Testis (tissue), 2 donors: ENCODE data around the gene NAGPA.

ENCODE experiments used
- CTCF ChIP-seq, 3 experiments: fragments of 450-650 bp in 2 of 3; fragments of 200-600 bp in 1 of 3; sonication (generic) in 1 of 3; IDR thresholded peaks; one replicate each; pipeline ENCODE4 v1.5.1; 2016 to 2019; ENCODE audit warnings: antibody characterized with exemption in 3 of 3, mild to moderate bottlenecking in 2 of 3, moderate library complexity in 1 of 3
- POLR2A ChIP-seq: fragments of 450-650 bp; IDR thresholded peaks from one replicate; pipeline ENCODE4 v1.6.1; 2017; ENCODE audit warnings: antibody characterized with exemption, mild to moderate bottlenecking, moderate library complexity

GRCh38 chr16:5025171-5025632, 8.5 kb downstream of the NAGPA start:
- no peak for TF ChIP-seq POLR2A
- peak in 2 of 3 experiments; percentile 26 to 38 for TF ChIP-seq CTCF (IDR thresholded peaks at IDR 0.05)
